SK-N-MC (cell line): Measurements from ENCODE around the gene SMURF2.

Source experiments
- EZH2 ChIP-seq: fragments of 200-600 bp; sonication (generic); IDR thresholded peaks from one replicate; pipeline ENCODE4 v1.6.1; 2017; ENCODE audit warnings: antibody characterized with exemption
- POLR2AphosphoS5 ChIP-seq: IDR thresholded peaks from 2 replicates; pipeline ENCODE4 v1.6.1; 2012; ENCODE audit warnings: mild to moderate bottlenecking, low read depth, low read length, borderline replicate concordance

DNA sequence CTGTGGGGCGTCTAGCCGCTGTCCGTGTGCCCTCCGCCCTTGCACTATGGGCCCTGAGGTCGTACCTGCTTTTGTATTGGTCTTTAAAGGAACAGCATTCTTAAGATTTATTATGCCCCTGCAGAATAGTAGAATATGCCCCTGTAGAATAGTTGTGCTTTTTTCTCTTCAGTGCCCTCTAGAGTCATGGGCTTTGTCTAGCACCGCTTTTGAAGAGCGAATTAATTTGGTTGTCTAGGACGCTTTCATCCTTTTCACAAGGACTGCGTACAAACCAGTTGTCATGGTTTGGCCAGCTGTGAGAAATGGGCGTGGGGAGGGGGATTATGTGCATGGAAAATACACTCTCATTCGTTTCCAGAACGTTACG, 154.7 kb downstream of the SMURF2 start:
- no peak for TF ChIP-seq EZH2
- TF ChIP-seq POLR2AphosphoS5 = no peak
